Stimulated activated memory B cell treated with anti-CD40 and anti-IgM and Interleukin-4, amounts not matched to agents 10 μg/mL and 1 μg/mL and 100 μg/mL, for 72 hours (primary cell): ENCODE results near the gene CA7.
"Not testable (repeated sequence)": the region's sequence is repeated elsewhere in the genome, so short reads cannot be mapped to it uniquely, and the experiment has no call there.

Source experiments
- ATAC-seq: fragments of 150-1000 bp; cut with Tn5 transposase; 2 replicates; pipeline ENCODE4 v1.10.0; 2021
- H3K27ac Mint-ChIP-seq: one replicate; pipeline ENCODE4 v1.8.0; 2022; ENCODE audit warnings: mild to moderate bottlenecking, mixed read lengths
- H3K27me3 Mint-ChIP-seq: one replicate; pipeline ENCODE4 v1.8.0; 2022; ENCODE audit warnings: mixed read lengths
- H3K36me3 Mint-ChIP-seq: one replicate; pipeline ENCODE4 v1.8.0; 2022; ENCODE audit warnings: mixed read lengths
- H3K4me1 Mint-ChIP-seq: one replicate; pipeline ENCODE4 v1.8.0; 2022; ENCODE audit warnings: mixed read lengths
- H3K4me3 Mint-ChIP-seq: one replicate; pipeline ENCODE4 v1.8.0; 2022; ENCODE audit warnings: mild to moderate bottlenecking, moderate library complexity, mixed read lengths
- H3K9me3 Mint-ChIP-seq: one replicate; pipeline ENCODE4 v1.8.0; 2022; ENCODE audit warnings: mixed read lengths

The CA7 gene

DNA sequence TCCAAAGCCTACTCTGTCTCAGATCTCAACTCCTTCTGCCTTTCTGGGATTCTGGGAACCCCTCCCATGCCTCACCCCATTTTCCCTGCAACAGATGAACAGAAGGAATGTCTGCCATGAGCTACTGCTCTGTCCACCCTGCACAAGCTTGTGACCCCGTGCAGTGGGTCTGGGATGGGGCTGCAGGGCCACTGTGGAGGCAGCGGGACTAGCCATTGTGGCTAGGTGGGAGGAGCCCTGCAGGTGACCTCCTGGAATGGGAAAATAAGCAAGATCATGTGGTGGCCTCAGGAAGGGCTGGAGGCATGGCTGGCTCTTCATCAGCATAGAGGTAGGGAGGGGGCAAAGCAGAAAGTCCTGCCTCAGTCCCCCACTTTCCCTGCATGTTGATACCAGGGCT lies 49.8 kb downstream of the CA7 start:
- no peak overlapping the region for H3K27ac Mint-ChIP-seq
- H3K36me3 Mint-ChIP-seq = peaks cover 5% of the 10 kb centered on the region

DNA sequence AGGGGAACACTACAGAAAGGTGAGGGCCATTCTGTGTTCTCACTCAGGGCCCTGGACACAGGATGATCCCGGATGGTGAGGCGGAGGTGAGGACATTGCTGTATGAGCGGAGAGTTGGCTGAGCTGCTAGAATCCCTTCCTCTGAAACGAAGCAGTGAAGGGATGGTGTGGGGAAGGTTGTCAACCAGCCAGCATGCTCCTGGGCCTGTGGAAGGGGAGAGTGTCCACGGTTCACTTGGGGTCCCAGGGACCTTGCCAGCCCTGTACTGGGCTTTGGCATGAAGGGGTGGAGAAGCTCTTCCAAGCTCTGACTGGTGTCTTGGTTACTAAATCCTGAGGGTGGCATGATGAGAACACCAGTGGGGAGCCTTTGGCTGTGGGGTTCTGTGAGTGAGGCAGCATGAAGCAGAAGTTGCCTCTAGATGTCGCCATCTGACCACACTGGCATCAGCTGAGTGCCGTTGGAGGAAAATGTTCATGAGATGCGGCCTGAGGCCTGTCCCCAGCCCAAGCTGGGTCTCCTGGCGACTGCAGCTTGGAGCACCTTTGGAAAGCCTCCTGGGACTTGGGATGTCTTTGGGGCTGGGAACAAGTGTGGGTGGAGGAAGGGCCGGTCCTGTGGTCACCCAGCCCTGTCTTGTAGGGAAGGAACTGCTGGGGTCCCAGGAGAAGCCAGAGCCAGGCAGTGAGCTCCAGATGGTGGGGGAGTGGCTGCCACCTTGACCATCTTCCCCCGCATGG lies 50.9 kb downstream of the CA7 start:
- Mint-ChIP-seq H3K27me3 (no peaks in the 10 kb centered on the region), H3K36me3 (peaks cover 5% of the 10 kb centered on the region), H3K9me3 (no peaks in the 10 kb centered on the region), H3K27ac (no peak overlapping the region), H3K4me1 (peaks cover 15% of the 10 kb centered on the region), H3K4me3 (no peak overlapping the region)
- ATAC-seq = peak; percentile 85

More for the DNA sequence above, 49.8 kb downstream of the CA7 start:
- H3K4me3 Mint-ChIP-seq = no peak overlapping the region
- H3K9me3 Mint-ChIP-seq = no peaks in the 10 kb centered on the region
- H3K4me1 Mint-ChIP-seq = peaks cover 15% of the 10 kb centered on the region
- H3K27me3 Mint-ChIP-seq = no peaks in the 10 kb centered on the region
- no peak for ATAC-seq

DNA sequence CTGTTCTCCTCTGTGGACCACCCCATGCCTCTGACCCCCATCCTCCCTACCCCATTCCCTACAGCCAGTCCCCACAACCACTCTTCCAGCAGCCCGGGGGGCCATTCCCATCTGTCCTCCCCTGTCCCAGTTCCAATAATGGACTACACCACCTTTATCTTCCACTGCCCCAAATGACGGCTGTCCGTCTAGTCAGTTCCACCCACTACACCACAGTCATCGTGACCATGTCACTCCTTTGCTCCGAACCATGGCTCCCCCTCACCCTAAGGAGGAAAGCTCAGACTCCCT lies 51.4 kb downstream of the CA7 start:
- H3K27ac Mint-ChIP-seq = no peak overlapping the region
- ATAC-seq = no peak
- peaks cover 15% of the 10 kb centered on the region for H3K4me1 Mint-ChIP-seq
- H3K36me3 Mint-ChIP-seq = peaks cover 5% of the 10 kb centered on the region
- H3K27me3 Mint-ChIP-seq = no peaks in the 10 kb centered on the region
- no peak overlapping the region for H3K4me3 Mint-ChIP-seq
- no peaks in the 10 kb centered on the region for H3K9me3 Mint-ChIP-seq

DNA sequence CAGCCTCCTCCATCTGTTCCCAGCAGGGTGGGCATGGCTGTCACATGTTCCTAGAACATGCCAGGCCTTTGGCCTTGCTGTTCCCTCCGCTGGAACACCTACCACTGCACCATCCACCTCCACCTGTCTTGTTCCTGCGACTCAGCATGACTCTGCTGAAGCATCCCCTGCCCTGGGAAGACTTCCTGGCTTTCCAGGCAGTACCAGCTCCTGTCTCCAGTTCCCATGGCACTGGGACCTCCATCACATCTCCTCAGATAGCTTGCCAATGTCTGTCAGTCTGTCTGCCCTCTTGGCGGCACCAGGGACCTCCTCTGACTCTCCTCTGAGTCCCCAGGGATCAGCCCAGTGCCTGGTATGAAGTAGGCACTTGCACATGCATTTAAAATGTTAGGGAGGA lies 51.8 kb downstream of the CA7 start:
- Mint-ChIP-seq H3K36me3 (peaks cover 5% of the 10 kb centered on the region), H3K27me3 (no peaks in the 10 kb centered on the region), H3K4me3 (no peak overlapping the region), H3K9me3 (no peaks in the 10 kb centered on the region), H3K27ac (no peak overlapping the region), H3K4me1 (peaks cover 15% of the 10 kb centered on the region)
- ATAC-seq = no peak

DNA sequence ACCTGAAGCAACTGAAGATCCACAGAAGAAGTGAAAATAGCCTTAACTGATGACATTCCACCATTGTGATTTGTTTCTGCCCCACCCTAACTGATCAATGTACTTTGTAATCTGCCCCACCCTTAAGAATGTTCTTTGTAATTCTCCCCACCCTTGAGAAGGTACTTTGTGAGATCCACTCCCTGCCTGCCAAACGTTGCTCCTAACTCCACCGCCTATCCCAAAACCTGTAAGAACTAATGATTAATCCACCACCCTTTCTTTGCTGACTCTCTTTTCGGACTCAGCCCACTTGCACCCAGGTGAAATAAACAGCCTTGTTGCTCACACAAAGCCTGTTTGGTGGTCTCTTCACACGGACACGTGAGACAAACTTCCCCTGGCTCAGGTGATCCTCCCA lies 52.5 kb downstream of the CA7 start:
- H3K4me1 Mint-ChIP-seq = peaks cover 15% of the 10 kb centered on the region
- not testable (repeated sequence) for H3K4me3 Mint-ChIP-seq, H3K36me3 Mint-ChIP-seq, H3K27ac Mint-ChIP-seq, H3K27me3 Mint-ChIP-seq, H3K9me3 Mint-ChIP-seq, ATAC-seq

DNA sequence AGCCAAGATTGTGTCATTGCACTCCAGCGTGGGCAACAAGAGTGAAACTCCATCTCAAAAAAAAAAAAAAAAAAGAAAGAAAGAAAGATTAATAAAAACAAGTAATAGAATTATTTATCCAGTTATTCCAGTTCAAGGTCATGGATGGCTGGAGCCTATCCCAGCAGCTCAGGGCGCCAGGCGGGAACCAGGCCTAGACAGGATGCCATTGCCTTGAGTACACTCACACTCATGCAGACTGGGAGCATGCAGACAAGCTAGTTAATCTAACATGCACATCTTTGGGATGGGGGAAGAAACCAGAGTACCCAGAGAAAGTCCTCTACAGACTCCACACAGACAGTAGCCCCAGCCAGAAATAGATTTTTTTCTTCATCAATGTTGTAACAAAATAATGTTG lies 54.0 kb downstream of the CA7 start:
- no peak for ATAC-seq
- Mint-ChIP-seq H3K36me3 (no peaks in the 10 kb centered on the region), H3K27me3 (no peaks in the 10 kb centered on the region), H3K4me3 (no peak overlapping the region), H3K9me3 (no peaks in the 10 kb centered on the region), H3K27ac (no peak overlapping the region), H3K4me1 (peaks cover 15% of the 10 kb centered on the region)

DNA sequence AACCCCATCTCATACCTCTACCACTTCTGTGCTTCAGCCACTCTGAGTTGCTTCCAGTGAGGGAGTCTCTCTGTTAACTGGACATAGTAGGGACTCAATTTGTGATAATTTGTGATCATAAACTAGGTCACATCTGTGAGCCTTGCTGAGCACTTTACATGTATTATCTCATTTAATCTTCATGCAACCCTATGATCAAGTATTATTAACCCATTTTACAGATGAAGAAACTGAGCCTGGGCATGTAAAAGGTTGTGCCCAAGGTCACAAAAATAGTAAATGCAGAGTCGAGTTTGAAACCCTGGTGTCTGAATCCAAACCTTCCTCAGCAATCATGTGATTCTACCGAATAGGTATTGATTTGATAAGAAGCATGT lies 54.7 kb downstream of the CA7 start:
- no peak for ATAC-seq
- Mint-ChIP-seq H3K27me3 (no peaks in the 10 kb centered on the region), H3K9me3 (no peaks in the 10 kb centered on the region), H3K4me3 (no peak overlapping the region), H3K27ac (no peak overlapping the region), H3K4me1 (peaks cover 15% of the 10 kb centered on the region), H3K36me3 (no peaks in the 10 kb centered on the region)

DNA sequence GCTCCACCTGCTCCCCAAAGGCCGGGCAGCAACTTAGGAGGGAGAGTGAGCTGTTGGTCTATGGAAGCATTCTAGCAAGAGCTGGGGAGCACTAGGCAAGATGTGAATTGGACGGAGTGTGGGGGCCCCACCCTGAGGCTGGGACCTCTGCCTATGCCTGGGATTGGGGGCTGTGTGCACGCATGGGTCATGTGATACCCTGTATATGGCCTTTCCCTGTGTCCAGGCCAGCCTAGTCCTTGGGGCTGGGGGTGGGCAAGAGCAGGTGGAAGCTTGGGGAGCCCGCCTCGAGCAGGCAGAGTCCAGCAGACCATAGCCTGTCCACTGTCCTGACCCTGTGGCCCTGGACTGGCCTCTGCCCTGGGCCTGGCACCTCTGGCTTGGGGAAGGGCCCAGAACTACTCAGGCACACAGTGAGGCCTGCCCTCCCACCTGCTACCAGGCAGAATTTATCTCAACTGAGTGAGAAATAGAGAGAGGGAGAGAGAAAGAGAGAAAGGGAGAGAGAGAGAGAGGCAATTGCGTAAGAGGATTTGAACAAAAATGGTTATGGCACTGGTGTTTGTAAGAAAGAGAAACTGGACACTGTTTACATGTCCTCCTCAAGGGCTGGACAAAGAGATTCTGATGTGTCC lies 55.2 kb downstream of the CA7 start:
- Mint-ChIP-seq H3K27ac (no peak overlapping the region), H3K4me1 (peaks cover 15% of the 10 kb centered on the region), H3K4me3 (no peak overlapping the region), H3K27me3 (no peaks in the 10 kb centered on the region), H3K9me3 (no peaks in the 10 kb centered on the region), H3K36me3 (no peaks in the 10 kb centered on the region)
- ATAC-seq = no peak

DNA sequence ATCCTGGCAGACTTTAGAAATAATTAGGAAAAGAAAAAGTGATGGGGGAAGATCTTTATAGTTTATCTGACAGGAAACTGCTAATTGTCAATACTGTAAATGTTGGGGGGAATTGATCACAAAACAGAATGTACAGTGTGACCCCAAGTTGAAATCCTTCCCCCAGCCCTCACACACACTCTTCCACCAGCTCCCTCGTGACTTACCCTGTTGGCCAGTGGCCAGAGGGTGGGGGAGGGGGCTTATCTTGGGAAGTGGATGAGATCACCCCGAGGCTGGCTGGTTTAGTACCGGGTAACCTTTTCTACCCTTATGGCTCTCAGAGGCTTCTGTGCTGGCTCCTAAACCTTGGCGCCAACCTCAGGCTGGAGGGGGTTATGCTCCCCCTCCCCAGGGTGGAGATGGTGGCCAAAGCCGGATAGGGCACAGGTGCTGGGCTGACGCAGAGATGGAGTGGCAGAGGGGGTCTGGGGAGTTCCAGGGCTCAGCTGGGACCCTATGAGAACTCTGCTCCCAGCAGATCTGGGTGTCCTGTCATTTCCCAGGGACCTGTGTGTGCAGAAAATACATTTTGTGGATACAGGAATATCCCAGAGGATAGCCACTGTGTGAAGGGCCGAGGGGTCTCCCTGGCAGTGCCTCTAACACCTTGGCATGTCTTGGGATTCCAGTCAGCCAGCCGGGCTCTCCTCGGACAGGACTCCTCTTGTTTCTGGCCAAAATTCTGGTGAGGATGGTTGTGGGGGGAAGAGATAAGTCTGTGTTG lies 55.9 kb downstream of the CA7 start:
- H3K36me3 Mint-ChIP-seq = no peaks in the 10 kb centered on the region
- no peak overlapping the region for H3K4me3 Mint-ChIP-seq
- ATAC-seq = no peak

DNA sequence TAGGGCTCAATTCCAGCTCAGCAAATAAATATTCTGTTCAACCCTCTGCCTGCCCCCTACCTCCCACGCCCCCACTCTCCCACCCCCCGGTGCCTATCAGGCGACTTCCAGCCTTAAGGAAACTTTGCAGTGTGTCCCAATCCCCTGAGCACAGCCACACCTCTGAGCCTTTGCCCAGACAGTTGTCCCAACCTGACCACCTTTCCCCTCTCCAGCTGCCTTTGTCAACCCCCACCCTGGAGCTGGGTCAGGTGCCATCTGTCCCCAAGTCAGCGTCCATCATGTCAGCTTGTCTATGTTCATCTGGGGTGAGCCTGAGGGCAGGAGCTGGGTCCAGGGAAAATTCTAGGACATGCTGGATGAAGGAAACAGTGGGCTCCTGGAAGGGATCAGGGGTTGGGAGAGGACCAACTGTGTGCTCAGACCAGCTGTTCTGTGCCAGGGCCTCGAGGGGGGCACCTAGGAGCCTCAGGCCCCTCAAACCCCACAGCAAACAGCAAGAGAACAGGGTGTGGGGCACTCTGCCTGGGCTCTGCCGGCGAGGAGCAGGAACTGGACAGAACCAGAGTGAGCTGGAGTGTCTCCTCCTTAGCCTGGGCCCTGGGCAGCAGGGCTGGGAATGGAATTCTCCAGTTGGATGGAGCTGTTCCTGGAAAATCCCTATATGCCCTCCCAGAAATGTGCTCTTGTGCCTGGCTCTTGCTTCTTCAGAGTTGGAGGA lies 56.7 kb downstream of the CA7 start:
- no peak overlapping the region for H3K4me3 Mint-ChIP-seq
- no peak for ATAC-seq
- H3K4me1 Mint-ChIP-seq = peaks cover 3% of the 10 kb centered on the region
- no peaks in the 10 kb centered on the region for H3K36me3 Mint-ChIP-seq
- H3K27me3 Mint-ChIP-seq = no peaks in the 10 kb centered on the region
- no peaks in the 10 kb centered on the region for H3K9me3 Mint-ChIP-seq
- H3K27ac Mint-ChIP-seq = no peak overlapping the region

More for the DNA sequence above, 55.9 kb downstream of the CA7 start:
- Mint-ChIP-seq H3K27ac (no peak overlapping the region), H3K27me3 (no peaks in the 10 kb centered on the region), H3K9me3 (no peaks in the 10 kb centered on the region), H3K4me1 (peaks cover 10% of the 10 kb centered on the region)

DNA sequence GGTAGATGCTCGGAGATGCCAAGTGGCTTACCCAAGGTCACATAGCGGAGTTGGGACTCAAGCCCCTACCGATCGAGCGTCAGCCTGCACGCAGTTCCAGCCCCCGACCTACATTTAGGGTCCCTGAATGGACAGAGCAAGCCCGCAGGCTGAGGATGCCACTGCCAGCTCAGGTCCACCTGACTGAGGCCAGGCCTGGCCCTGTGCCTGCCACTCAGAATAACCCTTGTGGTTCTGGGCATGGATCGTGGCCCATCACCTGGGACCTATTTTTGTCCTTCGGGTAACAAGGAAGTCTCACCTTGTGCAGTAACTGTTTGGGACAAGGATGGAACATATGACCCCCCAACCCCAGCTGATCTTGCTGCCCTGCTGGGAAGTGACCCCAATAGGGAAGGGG lies 57.4 kb downstream of the CA7 start:
- Mint-ChIP-seq H3K27me3 (no peaks in the 10 kb centered on the region), H3K9me3 (no peaks in the 10 kb centered on the region), H3K27ac (no peak overlapping the region), H3K4me1 (no peaks in the 10 kb centered on the region), H3K4me3 (no peak overlapping the region), H3K36me3 (no peaks in the 10 kb centered on the region)
- no peak for ATAC-seq

DNA sequence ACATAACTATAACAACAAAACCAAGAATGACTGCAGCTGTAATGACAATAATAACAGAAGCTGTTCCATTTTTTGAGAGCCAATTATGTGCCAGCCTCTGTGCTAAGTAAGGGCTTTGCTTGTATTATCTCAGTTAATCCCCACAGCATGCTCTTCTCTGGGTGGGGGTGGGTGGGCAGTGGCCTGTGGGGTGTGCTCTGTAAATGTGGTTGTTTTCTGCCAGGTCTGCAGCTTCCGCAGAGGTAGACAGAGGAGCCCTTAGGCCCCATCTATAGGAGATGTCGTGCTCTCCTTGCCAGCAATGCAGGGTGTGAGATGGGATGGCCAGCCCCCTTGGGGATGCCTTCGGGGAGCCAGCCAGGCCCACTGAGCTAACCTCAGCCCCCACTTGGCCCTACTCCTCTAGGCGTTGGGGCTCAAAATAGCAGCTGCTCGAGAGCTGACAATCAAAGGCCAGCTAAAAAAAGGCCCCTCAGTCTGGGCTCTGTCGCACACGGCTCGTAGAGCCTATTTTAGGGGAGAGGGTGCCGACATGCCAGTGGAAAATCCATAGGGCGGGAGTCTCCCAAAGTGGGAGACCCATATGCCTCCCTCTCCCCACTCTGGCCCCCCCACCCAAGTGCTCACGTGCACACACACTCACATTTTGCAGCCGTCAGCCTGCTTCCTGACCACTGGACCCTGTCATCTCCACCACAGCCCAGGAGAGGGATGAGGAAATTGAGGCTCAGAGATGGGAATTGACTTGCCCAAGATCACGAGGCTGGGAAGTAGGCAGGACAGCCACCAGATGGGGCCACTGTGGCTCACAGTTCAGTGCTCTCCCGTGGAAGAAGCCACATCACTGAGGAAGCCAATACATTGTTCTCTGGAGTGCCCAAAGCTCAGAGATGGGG lies 58.7 kb downstream of the CA7 start:
- no peak overlapping the region for H3K27ac Mint-ChIP-seq
- no peak for ATAC-seq
- H3K4me1 Mint-ChIP-seq = no peaks in the 10 kb centered on the region
- H3K9me3 Mint-ChIP-seq = no peaks in the 10 kb centered on the region
- no peak overlapping the region for H3K4me3 Mint-ChIP-seq
- peaks cover 3% of the 10 kb centered on the region for H3K27me3 Mint-ChIP-seq
- no peaks in the 10 kb centered on the region for H3K36me3 Mint-ChIP-seq
